GM19455 (cell line): ENCODE data around the gene DOCK1.
"Not testable (repeated sequence)": the region's sequence is repeated elsewhere in the genome, so short reads cannot be mapped to it uniquely, and the experiment has no call there.

Experiments
- ATAC-seq: cut with Tn5 transposase; IDR thresholded peaks from one replicate; pipeline ENCODE4 v1.9.1; 2021; ENCODE audit not compliant: unreplicated experiment

Gene DOCK1

GRCh38 chr10:127259347-127259746 is 354.1 kb downstream of the DOCK1 start:
- ATAC-seq, result no peak

GRCh38 chr10:127262606-127263005 is 357.4 kb downstream of the DOCK1 start:
- no peak for ATAC-seq

DNA sequence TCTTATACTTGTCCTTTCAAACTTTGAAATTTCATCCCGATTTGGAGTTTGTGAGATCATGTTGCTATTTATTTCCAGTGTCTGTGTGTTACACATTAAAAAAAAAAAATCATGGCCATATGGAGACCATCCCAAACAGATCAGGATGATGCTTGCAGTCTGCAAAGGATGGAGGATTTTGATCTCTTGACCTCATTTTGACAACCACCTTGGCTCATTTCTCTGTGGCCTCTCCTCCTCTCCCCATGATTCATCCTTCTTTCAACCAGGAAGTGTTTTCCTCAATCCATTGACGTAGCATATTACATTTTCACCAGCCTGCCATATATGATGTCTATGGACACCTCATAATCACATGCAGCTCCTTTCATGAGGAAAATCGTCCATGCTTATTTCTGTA is 360.1 kb downstream of the DOCK1 start:
- ATAC-seq, result no peak

GRCh38 chr10:127266431-127266830 is 361.2 kb downstream of the DOCK1 start:
- ATAC-seq, result no peak

DNA sequence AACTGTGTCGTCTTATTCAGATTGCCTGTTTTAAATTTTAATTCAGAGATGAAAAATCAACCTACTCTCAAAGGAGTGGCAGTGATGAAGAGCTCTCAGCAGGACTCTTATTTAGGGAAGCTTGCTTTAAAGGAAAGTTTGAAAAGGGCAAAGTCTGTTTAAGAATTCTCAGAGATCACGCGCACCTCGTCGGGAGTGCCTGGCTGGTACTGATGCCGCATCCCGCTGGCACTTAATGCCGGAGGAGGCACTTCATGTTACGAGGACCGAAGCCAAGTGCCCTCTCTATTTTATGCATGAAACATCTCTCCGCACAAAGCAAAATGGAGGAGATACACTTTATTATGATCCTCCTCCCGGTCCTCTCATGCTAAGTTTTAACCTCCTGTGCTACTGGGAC is 362.2 kb downstream of the DOCK1 start:
- ATAC-seq, result no peak

- no peak for ATAC-seq
Measured at GRCh38 chr10:127272076-127272475, 366.8 kb downstream of the DOCK1 start.

GRCh38 chr10:127275272-127275671 is 370.0 kb downstream of the DOCK1 start:
- ATAC-seq, result no peak

- ATAC-seq, result no peak
Measured at GRCh38 chr10:127275793-127276450, 370.7 kb downstream of the DOCK1 start.

DNA sequence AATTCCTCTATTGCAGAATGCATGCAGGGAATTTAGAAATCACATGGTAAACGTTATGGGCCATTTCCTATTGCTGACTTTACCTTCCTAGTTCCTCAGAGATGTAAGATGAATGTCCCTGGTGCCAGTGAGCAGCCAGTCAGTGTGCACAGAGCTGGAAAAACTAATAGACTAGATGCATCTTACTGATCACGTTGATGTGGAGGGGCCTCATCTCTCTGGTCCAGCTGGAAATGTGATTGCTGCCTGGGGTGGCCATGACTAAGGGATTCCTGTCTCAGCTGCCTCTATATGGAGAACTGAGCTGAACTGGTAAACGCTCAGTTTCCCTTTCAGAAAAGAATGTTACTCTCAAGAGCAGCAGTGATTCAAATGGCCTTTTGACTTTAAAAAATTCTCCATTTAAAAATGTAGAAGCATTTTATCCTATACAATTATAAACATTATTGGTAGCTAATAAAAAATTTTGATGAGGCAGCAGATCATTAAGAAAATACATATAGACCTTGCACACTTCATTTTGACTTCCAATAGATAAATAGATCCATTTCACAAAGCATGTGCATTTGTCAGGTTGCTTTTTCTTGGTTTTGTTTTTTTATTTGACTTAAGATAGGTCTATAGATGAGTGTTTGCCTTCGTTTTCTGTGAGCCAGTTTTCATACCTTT is 371.7 kb downstream of the DOCK1 start:
- ATAC-seq, result no peak

GRCh38 chr10:127278001-127278400 is 372.8 kb downstream of the DOCK1 start:
- ATAC-seq, result no peak

DNA sequence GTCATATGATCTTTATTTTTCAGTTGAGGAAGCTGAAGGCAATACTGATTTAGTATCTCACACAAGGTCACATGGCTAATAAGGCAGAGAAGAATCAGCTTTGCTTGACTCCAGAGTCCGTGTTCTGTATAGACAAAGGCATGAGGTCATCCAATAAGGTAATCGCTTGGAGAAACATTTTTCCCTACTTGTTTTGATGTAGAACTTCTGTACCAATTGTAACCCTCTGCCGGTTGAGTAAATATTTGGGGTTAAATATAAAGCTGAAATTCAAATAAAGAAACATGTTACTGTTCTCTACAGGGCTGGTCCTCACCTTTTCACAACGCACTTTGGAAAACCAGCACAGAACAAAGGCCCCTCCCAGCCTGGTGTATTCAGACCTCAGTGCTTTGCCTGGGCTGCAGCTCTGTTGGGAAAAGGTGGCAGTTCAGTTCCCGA is 374.1 kb downstream of the DOCK1 start:
- ATAC-seq, result no peak

DNA sequence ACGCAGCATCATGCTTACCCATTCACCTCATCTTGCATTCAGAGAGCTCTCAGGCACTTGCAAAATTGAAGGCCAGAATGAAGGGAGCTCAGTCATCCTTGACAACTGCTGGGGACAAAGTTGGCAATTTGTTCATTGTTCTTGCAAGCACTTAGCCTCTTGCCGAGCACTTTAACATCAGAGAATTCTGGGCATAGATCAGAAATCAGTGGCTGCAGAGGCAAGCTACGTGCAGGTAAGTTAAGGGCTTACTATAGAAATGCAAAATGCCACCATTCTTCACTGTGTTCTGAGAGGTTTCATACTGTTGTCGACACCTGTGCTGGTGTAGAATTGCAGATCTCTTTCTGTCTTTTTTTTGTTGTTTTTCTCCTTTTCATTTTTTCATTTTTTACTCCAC is 375.2 kb downstream of the DOCK1 start:
- no peak for ATAC-seq

DNA sequence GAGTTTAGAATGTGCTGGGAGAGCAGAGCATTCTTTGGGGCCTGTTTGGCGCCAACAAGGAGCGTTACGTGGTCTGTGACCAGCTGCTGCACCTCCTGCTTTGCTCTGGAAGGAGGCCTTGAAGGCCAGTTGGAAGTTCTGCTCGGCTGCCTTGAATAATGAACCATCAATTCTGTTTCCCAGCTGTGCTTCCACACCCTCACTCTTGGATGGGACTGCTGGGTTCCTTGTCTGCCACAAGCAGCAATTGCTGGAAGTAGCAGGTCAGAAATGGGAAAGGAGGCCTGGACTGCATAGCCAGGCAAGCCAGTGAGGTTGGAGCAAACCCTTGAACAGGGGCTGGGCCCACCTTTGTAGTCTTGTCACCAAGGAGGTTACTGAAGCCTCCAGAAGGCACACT is 377.8 kb downstream of the DOCK1 start:
- ATAC-seq, result no peak

GRCh38 chr10:127283576-127283975 is 378.3 kb downstream of the DOCK1 start:
- ATAC-seq, result no peak

GRCh38 chr10:127290850-127291249 is 385.6 kb downstream of the DOCK1 start:
- no peak for ATAC-seq

DNA sequence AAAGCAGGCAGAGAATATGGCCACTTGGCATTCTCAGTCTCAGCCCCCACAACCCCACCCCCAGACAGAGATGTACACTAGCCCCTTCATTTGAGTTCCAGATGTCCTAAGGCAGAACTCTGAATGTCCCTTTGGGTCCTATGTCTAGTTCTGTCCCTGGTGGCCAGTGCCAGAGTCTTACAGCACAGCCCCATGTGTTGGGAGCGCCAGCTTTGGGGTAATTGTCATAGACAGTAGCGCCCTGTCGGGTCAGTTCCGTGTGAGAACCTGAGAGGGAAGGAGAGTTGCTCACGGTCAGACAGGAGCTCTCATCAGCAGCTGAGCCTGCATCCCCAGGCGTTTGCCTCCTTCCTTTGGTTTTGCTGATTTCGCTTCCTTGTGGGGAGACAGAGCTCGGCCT is 386.1 kb downstream of the DOCK1 start:
- ATAC-seq, result no peak

- no peak for ATAC-seq
Measured at GRCh38 chr10:127292888-127293287, 387.7 kb downstream of the DOCK1 start.

DNA sequence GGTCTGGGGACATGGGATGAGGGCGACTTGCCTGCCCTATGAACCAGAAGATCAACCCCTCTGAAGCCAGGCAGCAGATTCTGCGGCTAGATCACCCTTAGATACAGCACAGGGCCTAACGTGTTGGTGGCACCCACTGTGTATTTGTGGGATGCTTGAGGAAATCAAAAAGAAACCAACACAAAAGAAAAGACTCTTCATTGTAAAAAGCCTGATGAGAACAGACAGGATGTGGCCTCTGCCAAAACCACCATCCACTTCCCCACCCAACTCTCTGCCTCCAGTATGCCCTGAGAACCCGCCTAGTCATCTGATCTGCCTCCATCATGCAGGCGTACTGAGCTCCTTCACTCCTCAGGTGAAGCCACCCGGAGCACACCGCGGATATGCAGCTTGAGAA is 388.4 kb downstream of the DOCK1 start:
- ATAC-seq, result no peak

DNA sequence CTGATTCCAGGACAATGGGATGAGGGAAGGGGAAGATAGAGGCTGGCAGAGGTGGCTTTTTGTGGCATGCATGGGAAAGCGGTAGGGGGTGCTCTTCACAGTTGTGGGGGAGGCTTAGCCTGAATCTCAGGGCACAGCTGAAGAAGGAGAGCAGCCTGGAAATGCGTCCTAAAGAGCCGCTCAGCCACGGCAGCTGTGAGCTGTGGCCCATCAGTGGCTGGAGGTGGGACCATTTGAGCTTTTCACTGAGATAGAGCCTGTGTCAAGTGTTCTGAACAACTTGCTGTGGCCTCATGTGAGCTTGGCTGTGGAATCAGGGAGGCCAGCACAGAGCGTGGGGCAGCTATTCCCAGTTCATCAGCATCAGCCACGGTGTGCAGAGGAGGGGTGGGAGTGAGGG is 391.5 kb downstream of the DOCK1 start:
- no peak for ATAC-seq

- no peak for ATAC-seq
Measured at GRCh38 chr10:127298381-127298780, 393.2 kb downstream of the DOCK1 start.

DNA sequence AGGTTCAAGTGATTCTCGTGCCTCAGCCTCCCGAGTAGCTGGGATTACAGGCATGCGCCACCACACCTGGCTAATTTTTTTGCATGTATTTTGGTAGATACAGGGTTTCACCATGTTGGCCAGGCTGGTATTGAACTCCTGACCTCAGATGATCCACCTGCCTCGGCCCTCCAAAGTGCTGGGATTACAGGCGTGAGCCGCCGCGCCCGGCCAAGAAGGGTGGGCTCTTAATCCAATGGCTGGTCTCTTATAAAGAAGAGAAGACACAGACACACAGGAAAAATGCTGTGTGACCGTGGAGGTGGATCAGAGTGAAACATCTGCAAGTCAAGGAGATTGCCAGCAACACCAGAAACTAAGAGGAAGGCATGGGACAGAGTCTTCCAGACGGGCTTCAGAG is 394.0 kb downstream of the DOCK1 start:
- not testable (repeated sequence) for ATAC-seq

- ATAC-seq, result no peak
Measured at GRCh38 chr10:127299956-127300689, 394.9 kb downstream of the DOCK1 start.
